ENCODE results near the gene REL.
"Not testable (repeated sequence)": the region's sequence is repeated elsewhere in the genome, so short reads cannot be mapped to it uniquely, and the experiment has no call there.

Gene REL

GRCh38 chr2:60881047-60881932, at the start of gene REL:
Gene REL, plus strand, starts transcription at chr2:60881574. Its CDS starts 267 bp downstream, at chr2:60881841.
- DNase-seq: peak; percentile 78

DNA sequence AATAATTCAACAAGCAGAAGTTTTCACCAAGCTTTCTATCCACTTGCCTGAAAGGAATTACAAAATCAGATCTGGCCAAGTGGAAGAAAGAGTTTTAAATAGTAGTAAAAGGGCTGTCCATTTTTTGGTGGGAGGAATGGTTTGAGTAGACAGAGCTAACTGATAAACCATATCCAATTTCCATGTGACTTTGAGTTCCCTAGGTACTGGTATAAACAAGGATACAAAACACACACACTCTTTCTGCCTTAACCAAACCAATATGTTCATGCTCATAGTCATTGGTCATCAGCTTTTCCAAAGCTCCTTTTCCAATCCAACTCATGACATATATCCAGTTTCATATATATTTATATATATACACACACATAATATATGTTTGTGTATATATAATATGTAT, 49.5 kb upstream of the REL start:
- DNase-seq: no peak

GRCh38 chr2:60832621-60833020, 48.8 kb upstream of the REL start:
- DNase-seq: no peak

DNA sequence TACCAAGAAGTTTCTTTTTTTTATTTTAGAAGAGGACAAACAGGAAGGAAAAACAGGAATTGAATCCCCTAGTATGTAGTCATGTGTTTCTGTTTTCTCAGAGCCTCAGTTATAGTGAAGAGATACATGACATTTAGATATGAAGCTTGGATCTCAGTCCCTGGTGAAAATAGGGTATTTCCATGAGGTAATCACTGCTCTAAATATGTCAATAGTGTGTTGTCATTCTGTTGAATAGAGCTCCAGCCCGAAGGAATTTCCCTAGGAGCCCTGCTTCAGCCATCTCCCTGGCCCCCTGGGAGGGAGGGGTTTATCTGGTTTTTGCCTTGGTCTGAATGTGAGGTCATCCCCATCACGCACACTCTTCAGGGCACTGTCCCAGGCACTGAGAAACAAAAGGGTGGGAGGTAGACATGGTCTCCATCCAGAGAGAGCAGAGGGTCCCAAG, 47.1 kb upstream of the REL start:
- no peak for DNase-seq

DNA sequence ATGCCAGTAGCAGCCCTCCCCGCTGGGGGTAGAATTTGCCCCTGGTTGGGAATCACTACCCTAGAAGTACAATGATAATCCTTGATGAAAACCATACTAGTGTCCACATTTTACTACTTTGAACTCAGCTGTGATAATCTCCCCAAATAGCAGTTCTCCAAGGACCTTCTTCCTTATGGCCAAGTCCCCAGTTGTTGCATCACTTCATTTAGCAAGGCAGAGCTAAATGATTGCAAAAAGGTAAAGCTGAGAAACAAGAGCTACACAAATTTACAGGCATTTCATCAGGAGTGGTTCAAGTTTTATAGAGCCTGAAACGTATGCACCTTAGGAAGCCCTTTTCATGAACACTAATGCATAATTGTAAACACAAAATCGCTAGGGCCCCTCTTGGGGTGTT, 44.9 kb upstream of the REL start:
- no peak for DNase-seq

GRCh38 chr2:60837123-60837522, 44.3 kb upstream of the REL start:
- DNase-seq: no peak

DNA sequence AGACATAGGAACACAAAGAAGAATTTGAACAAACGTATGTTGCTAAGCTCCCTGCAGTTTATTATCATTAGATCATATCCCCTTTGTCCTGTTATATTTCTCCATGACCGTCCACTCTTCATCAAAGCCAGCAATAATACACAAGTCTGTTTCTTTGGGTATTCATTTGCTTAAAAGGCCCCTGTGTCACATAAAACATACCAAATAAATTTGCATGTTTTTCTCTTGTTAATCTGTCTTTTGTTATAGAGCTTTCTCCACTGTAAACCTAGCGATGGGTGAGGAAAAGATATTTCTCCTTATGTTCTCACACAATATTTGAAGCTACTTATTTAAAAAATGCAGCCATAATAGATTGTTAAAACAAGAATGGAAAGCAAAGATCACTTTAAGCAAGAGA, 42.9 kb upstream of the REL start:
- no peak for DNase-seq

DNA sequence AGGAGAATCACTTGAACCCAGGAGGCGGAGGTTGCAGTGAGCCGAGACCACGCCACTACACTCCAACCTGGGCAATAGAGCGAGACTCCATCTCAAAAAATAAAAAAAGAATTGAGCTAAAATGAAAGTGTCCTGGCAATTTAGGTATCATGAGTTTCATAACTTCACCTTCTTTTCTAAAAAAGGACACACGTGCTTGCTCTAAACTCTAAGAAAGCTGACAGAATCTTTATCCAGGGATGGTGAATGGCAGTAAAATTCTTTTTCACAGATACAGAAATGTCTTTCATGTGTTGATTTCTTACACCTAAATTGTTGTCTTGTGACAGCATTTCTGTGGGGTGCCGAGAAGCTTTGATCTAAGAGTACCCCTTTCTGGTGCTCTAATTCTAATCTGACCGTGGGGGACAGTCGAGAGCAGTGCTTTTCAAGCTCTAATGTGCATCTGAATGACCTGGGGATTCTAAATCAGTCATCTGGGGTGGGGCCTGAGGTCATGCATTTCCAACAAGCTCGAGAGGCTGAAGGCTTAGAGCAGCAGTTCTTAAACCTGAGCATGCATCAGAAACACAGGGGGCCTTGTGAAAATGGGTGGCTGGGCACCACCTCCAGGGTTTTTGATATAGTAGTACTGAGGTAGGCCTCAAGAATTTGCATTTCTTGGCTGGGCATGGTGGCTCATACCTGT, 42.1 kb upstream of the REL start:
- DNase-seq: no peak

DNA sequence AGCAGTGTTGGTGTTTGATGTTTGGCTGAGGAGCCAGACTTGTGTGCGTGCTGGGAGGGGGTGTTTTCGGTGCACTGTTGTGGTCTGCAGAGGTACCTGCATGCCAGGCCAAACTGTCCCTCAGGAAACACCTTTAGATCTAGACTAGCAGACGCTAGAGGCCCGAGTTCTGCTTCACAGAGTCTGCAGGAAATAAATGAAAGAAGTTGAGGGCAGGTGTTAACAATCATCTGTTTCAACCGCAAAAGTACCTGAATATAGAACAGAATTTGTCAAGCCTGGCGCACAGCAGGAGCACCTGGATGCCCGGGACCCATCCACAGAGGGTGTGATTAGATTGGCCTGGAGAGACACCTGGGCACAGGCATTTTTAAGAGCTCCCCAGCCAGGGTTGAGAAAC, 40.5 kb upstream of the REL start:
- DNase-seq: no peak

DNA sequence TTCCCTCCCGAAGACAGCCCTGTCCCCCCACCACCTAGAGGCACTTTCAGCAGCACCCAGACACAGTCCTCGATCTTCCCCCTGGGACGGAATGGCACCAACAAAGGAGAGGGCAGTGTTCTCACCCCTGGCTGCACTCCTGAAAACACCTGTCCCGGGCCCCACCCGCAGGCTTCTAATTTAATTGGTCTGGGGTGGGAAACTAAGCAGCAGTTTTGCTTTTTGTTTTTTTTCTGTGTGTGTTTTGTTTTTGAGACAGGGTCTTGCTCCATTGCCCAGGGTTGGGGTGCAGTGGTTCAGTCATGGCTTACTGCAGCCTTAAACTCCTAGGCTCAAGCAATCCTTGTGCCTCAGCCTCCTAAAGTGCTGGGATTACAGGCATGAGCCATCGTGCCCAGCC, 38.4 kb upstream of the REL start:
- DNase-seq: no peak

- no peak for DNase-seq
Observed at GRCh38 chr2:60844105-60844504, 37.3 kb upstream of the REL start.

GRCh38 chr2:60847854-60848253, 33.5 kb upstream of the REL start:
- no peak for DNase-seq

- no peak for DNase-seq
Observed at GRCh38 chr2:60849187-60849586, 32.2 kb upstream of the REL start.

DNA sequence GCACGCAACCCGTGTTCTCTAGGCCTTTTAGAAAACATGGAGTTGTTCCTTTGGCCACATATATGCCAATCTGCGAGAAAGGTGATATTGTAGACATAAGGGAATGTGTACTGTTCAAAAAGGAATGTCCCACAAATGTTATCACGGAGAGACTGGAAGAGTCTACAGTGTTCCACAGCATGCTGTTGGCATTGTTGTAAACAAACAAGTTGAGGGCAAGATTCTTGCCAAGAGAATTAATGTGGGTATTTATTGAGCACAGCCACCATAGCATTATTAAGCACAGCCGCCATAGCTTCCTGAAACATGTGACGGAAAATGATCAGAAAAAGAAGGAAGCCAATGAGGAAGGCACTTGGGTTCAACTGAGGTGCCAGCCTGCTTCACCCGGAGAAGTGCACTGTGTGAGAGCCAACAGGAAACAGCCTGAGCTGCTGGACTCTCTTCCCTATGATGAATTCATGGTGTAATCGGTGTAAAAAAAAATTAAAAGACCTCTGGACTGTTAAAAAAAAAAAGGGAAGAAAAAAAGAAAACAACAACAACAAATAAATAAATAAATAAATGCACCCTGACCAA, 29.0 kb upstream of the REL start:
- DNase-seq: peak; percentile 33

DNA sequence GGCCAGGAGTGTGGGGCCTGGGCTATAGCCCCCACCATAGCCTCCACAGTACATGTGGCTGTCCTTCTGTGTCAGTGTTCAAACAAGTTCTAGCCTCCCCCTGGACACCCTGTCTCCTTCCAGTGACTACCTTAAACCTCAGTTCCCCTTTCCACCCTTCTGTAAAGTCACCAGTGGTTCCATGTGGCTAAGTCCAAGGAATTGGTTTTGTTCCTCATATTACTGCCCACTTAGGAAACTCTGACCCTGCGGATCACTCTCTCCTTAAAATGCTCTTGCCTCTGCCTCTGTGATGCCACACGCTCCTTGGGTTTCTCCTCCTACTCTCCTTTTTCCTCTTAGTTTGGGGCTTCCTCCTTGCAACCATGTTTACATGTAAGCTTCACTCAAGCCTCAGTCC, 27.8 kb upstream of the REL start:
- no peak for DNase-seq

DNA sequence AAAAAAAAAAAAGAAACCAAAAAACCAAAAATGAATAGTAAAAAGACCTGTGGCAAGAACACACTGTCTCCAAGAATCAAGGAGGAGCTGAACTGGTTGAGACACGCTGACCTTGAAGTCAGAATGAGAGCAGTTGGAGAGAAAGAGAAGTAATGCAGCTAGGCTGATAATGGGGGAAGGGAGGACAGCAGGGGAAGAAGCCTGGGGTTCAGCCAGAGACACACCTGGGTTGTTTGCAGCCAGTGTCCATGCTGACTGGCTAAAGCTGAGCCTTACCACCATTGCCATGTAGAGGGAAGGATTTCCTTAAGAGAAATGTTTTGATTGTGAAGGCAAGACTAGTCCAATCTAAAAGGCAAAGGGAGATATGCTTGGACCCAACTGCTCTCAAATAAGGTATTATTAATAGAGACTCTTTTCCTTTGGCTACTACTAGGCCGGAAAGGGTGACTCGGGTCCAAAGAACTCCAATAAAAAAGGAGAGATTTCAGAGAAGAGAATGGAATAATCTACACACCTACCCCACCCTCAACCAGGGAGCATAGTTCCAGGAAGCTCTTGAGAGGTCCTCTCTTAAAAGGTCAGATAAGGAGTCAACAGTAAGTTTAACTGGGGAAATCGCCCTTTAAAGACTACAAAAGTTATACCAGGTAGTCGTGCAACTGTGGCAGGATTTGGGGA, 25.2 kb upstream of the REL start:
- DNase-seq: no peak

DNA sequence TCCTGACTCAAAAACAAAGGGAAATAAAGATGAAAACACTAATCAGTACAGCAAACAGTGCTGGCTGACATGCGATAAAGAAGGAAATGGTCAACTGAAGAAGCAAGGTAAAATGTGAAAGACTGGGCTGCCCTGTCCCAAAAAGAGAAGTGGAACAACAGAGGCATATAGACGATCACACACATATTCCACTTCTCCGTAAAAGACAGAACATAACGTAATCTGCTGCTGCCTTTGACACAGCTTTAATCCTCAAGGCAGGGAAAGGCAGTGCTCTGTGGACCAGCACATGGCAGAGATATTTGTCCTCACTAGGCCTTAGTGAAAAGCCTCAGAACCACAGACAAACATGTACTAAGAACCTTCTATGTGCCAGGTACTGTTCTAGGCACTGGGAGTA, 24.3 kb upstream of the REL start:
- DNase-seq: no peak

GRCh38 chr2:60858897-60859311, 22.5 kb upstream of the REL start:
- DNase-seq: no peak

- no peak for DNase-seq
Observed at GRCh38 chr2:60861736-60862135, 19.6 kb upstream of the REL start.

- DNase-seq: no peak
Observed at GRCh38 chr2:60862642-60863041, 18.7 kb upstream of the REL start.

- DNase-seq: not testable (repeated sequence)
Observed at GRCh38 chr2:60865361-60865760, 16.0 kb upstream of the REL start.

- no peak for DNase-seq
Observed at GRCh38 chr2:60867007-60867406, 14.4 kb upstream of the REL start.

DNA sequence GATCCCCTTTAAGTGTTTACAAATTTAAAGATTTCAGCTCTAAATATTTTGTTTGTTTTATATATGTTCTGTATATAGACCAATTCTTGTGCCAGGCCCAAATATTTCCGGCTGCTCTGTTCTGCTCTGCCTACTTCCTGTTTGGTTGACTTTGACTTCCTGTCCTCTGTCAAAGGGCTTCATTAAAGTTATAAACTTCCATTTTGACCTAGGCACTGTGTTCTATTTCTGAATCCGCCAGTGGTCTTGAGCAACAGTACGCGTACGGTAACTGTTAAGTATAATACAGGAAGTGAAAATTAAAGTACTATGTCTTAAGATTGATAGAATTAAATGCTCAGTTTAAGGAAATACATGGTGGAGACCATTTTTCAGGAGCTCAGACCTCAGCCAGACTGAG, 13.5 kb upstream of the REL start:
- DNase-seq: peak; percentile 79

Data from GF-D8 (cell line).